Measurements from ENCODE around the gene AHNAK. TPM values are rescaled to one million over a fixed set of nuclear protein-coding genes. Genes with fewer than 3 reads are reported as not detected.

The AHNAK gene
- polyA plus RNA-seq, 1 experiment: 145 TPM

DNA sequence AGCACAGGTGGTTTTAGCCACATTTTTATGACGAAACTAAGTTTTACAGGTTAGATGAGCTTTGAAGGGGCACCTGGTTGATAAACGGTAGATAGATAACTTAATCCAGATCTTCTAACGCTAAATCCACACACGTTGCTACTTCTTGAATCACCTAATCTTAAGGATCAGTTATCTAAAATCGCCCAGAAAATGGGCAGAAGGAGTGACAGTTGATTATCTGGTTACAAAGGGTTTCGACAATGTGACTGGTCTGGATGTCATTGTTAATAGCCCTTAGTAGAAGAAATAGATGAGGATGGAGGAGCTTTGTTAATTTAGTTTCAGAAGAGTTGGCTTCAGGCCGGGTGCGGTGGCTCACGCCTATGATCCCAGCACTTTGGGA lies 84.1 kb downstream of the AHNAK start:
- Histone ChIP-seq H3K36me3 (ENCODE audit: control insufficient read depth, insufficient read depth, low read length) (no peaks in the 10 kb centered on the region), H3K27me3 (ENCODE audit: control insufficient read depth, insufficient read depth, low read length) (no peaks in the 10 kb centered on the region), H3K4me3 (ENCODE audit: low read depth, low read length) (no peak overlapping the region)
- TF ChIP-seq, protein P1, sequence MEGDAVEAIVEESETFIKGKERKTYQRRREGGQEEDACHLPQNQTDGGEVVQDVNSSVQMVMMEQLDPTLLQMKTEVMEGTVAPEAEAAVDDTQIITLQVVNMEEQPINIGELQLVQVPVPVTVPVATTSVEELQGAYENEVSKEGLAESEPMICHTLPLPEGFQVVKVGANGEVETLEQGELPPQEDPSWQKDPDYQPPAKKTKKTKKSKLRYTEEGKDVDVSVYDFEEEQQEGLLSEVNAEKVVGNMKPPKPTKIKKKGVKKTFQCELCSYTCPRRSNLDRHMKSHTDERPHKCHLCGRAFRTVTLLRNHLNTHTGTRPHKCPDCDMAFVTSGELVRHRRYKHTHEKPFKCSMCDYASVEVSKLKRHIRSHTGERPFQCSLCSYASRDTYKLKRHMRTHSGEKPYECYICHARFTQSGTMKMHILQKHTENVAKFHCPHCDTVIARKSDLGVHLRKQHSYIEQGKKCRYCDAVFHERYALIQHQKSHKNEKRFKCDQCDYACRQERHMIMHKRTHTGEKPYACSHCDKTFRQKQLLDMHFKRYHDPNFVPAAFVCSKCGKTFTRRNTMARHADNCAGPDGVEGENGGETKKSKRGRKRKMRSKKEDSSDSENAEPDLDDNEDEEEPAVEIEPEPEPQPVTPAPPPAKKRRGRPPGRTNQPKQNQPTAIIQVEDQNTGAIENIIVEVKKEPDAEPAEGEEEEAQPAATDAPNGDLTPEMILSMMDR (IDR thresholded peaks at IDR 0.05; ENCODE audit: insufficient read depth, low read depth, low read length): no peak
- ChIA-PET CTCF (interaction anchor here (1.2 to 4.0 kb wide), 9 partner anchors 9 to 98 kb away, joined by 3 to 12 read pairs (median 5); no protein-coding TSS in a partner anchor), POLR2A (interaction anchor here (0.7 kb wide), 2 partner anchors 20 to 80 kb away, joined by 3 to 19 read pairs; no protein-coding TSS in a partner anchor)
- DNase-seq (ENCODE audit: low read depth): no peak

DNA sequence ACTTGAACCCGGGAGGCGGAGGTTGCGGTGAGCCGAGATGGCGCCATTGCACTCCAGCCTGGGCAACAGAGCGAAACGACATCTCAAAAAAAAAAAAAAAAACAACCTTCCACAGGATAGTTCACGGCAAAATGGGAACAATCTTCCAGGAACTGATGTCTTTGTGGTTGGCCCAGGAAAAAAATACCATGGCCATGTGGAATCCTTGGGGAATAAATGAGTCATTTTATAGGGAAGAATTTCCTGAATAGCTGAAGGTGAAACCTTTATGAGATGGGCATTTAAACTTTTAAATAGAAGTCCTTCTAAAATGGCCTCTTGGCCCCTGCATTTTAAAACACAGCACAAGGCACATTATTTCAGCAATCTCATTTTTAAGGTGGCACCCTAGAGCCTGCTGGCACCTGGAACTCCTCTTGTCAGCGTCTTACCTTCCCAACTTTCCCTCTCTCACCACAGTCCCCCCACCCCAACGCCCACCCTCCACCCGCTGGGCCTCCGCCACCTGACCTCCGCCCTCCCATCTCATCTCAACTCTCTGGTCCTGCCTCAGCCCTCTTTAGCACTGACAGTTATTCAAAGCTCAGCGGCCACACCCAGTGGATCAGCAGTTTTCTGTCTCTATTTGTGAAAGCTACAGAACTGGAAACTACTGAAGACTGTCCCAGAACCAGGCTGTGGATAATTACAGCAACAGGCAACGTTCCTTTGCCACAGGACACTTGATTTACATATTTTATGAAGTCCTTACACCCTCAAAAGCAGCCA lies 84.7 kb downstream of the AHNAK start:
- TF ChIP-seq, protein P1 (IDR thresholded peaks at IDR 0.05; ENCODE audit: insufficient read depth, low read depth, low read length): no peak
- POLR2A ChIA-PET: interaction anchor here (0.5 to 1.4 kb wide), 5 partner anchors 18 to 219 kb away, joined by 3 to 17 read pairs (median 5); no protein-coding TSS in a partner anchor
- CTCF ChIA-PET: interaction anchor here (0.7 to 4.0 kb wide), 9 partner anchors 9 to 98 kb away, joined by 3 to 12 read pairs (median 5); no protein-coding TSS in a partner anchor

DNA sequence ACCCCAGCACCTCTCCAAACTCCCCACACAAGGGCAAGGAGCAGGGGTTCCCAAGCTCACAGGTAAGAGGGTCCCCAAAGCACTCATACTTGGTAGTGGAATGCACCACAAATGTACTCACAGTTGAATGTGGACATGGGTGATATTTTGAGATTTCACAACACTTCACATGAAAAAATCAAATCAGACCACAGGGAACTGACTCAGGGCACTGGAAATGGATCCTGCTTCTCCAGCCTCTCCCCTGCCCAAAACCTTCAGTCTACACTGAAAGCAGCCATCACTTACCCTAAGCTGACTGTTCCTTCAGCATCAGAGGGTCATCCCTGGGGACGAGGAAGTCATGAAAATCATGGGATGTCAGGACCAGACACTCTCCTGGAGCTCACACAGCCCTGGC lies 87.5 kb downstream of the AHNAK start:
- ChIA-PET CTCF (interaction anchor here (0.9 to 2.9 kb wide), 4 partner anchors 10 to 101 kb away, joined by 3 to 11 read pairs (median 5); no protein-coding TSS in a partner anchor), POLR2A (interaction anchor here (0.6 kb wide), 1 partner anchor 21 kb away, joined by 4 read pairs; no protein-coding TSS in a partner anchor)
- Histone ChIP-seq H3K36me3 (ENCODE audit: control insufficient read depth, insufficient read depth, low read length) (no peaks in the 10 kb centered on the region), H3K4me3 (ENCODE audit: low read depth, low read length) (no peak overlapping the region), H3K27me3 (ENCODE audit: control insufficient read depth, insufficient read depth, low read length) (no peaks in the 10 kb centered on the region)
- DNase-seq (ENCODE audit: low read depth): no peak
- TF ChIP-seq, protein P1 (IDR thresholded peaks at IDR 0.05; ENCODE audit: insufficient read depth, low read depth, low read length): no peak

More for the DNA sequence above, 84.7 kb downstream of the AHNAK start:
- peak; percentile 86 for DNase-seq (ENCODE audit: low read depth)
- Histone ChIP-seq H3K27me3 (ENCODE audit: control insufficient read depth, insufficient read depth, low read length) (no peaks in the 10 kb centered on the region), H3K4me3 (ENCODE audit: low read depth, low read length) (no peak overlapping the region), H3K36me3 (ENCODE audit: control insufficient read depth, insufficient read depth, low read length) (no peaks in the 10 kb centered on the region)

DNA sequence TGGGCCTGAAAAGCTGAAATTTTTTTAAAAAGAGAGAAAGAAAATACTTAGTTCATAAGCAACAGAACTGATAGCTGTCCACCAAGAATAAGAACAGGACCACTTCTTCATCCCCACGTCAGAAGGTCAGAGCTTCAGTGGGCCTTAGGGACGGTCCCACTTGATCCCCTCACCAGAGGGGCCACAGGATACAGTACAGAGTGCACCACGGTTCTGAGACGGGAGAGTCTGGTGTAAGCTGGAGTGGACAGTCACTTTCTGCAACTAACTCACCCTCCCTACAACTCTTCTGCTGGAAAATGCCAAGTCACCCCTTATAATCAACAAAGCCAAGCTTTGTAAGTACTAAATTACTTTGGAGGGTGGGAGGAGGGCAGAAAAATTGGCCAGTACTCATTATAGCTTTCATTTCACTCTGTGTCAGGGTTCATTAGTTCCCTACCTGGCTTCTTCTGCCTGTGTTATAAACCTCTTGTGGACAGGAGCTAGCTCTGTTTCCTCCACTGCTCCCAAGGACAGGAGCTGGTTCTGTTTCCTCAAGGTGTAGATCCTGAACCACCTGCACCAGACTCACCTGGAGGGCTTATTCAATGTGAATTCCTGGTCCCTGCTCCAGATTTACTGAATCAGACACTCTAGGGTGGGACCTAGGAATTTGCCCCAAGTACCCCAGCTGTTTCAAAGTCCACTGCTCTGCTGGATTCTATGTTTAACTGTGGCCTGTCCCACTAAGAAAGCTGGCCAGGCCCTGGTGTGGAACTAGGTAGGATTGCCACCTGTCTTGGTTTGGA lies 88.2 kb downstream of the AHNAK start:
- no peaks in the 10 kb centered on the region for H3K27me3 ChIP-seq (ENCODE audit: control insufficient read depth, insufficient read depth, low read length)
- ChIA-PET CTCF (interaction anchor here (0.5 to 2.9 kb wide), 9 partner anchors 9 to 102 kb away, joined by 3 to 11 read pairs (median 4); no protein-coding TSS in a partner anchor), POLR2A (interaction anchor here (0.6 kb wide), 1 partner anchor 22 kb away, joined by 4 read pairs; no protein-coding TSS in a partner anchor)
- no peak for DNase-seq (ENCODE audit: low read depth)
- no peaks in the 10 kb centered on the region for H3K36me3 ChIP-seq (ENCODE audit: control insufficient read depth, insufficient read depth, low read length)
- TF ChIP-seq, protein P1 (IDR thresholded peaks at IDR 0.05; ENCODE audit: insufficient read depth, low read depth, low read length): no peak
- no peak overlapping the region for H3K4me3 ChIP-seq (ENCODE audit: low read depth, low read length)
